ENCODE data around the gene ATP8A2.
A peak's percentile ranks its signal among the peaks of the same experiment; 100 is the strongest.

Gene ATP8A2

DNA sequence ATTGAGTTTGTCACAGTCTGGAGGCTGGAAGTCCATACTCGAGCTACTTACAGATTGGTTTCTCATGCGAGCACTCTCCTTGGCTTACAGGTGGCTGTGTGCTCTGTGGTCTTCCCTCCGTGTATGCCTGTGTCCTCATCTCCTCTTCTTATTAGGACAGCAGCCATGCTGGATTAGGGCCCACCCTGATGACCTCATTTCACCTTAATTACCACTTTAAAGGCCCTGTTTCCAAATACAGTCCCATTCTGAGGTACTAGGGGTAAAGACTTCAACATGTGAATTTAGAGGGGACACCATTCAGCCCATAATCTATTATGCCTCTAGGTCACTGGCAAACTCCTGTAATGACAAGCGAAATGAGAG, 639.4 kb downstream of the ATP8A2 start:
- DNase-seq (ENCODE audit: low read depth in 2 of 2), result no peak

DNA sequence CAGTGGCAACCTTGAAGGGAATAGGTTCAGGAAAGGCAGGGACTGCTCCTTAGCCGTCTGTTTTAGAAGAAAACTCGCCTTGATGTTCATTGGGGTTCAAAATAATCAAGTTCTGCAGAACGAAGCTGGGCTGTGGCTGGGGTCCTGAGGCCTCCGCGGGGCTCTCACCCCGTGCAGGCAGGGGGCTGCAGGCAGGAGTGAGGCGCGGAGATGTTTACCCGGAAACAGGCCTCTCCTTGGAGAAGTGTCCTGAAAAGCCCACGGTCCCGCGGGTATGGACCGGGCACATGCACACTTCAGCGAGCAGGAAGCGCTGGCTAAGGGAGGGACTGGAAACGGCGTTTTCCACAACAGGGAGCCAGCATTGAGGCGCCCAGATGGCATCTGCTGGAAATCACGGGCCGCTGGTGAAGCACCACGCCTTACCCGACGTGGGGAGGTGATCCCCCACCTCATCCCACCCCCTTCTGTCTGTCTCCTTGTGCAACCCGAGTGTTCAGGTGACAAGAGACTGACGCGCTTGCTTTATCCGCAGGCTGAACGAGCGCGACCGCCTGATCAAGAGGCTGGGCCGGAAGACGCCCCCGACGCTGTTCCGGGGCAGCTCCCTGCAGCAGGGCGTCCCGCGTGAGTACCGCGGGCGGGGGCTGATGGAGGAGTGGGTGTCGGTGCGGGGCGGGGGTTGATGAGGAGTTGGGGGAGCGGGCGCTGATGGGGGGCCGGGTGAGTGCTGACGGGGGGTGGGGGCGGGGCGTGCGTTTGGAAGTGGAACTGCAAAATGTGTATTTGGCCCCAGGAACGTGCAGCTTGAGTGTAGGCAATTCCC, 640.4 kb downstream of the ATP8A2 start:
- DNase-seq (ENCODE audit: low read depth in 2 of 2), result peak; percentile 38 to 39

DNA sequence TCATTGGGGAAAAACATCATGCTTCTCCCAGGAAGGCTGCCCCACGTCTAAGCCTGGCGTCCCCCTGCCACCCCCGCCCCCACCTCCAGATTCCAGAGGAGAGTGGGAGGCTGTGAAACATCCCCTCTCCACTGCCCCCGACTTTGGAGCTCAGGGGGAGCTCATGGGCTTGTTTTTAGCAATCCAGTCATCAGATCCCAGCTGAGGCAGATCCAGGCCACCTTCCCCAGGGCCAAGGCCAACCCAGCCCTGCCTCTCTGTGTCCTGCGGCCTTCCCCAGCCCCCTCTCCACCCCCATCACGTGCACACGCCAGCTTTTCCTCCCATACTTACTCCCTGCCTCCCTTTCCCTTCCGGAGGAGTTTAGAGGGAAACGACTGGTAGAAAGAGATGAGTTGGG, 641.2 kb downstream of the ATP8A2 start:
- DNase-seq (ENCODE audit: low read depth in 2 of 2), result no peak

DNA sequence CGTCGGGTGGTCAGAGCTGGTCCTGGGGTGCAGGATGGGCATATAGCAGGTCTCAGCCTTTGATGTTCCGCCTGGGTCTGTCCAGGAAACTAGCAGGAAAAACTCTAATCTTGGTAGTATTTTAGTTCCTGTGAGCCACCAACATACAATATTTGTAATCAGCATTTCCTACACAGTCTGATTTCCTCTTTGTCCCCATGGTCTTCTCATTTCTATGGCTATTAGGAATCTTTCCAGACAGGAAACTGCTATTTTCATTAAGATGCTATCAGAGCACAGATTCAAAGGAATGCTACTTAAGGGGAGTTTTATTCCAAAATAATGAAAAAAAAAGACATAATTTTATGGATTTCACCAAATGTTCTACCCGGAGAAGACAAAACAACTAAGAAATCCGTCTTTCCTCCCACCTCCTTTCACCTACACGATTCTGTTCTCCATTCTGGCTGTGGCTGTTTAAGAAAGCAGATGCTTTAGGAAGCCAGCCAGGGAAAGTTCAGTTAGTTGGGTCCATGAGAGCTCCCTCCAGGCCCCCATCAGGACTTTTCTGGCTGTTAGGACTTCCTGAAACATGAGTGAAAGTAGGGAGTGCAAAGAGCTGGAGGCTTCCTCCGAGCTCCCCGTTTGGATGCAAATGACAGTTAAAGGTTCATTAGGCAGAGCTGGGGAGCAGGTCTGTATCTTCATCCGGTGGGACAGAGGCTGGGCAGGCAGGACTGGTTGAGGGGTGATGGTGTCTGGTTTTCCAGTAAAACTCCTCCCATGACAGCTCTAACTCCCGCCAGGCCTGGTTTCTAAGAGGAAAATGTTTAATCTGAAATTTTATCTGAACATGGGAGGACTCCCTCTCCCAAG, 643.7 kb downstream of the ATP8A2 start:
- no peak for DNase-seq (ENCODE audit: low read depth in 2 of 2)

DNA sequence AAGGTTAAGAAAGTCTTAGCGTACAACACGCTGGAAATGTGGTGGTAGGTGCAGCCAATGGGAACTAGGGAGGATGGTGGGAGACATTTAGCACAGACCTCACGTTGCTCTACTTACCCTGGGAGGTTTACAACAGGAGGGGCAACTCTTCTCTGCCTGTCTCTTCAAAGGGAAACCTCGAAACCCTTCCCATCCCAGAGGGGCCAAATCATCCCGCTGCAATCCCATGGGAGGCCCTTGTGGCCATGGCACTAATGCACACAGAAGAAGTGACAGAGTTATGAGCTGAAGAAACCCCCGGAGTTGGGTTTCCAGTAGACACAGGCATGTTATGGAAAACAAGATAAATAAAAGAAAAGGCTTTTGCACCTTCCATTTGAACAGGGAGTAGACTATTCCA, 644.4 kb downstream of the ATP8A2 start:
- no peak for DNase-seq (ENCODE audit: low read depth in 2 of 2)

DNA sequence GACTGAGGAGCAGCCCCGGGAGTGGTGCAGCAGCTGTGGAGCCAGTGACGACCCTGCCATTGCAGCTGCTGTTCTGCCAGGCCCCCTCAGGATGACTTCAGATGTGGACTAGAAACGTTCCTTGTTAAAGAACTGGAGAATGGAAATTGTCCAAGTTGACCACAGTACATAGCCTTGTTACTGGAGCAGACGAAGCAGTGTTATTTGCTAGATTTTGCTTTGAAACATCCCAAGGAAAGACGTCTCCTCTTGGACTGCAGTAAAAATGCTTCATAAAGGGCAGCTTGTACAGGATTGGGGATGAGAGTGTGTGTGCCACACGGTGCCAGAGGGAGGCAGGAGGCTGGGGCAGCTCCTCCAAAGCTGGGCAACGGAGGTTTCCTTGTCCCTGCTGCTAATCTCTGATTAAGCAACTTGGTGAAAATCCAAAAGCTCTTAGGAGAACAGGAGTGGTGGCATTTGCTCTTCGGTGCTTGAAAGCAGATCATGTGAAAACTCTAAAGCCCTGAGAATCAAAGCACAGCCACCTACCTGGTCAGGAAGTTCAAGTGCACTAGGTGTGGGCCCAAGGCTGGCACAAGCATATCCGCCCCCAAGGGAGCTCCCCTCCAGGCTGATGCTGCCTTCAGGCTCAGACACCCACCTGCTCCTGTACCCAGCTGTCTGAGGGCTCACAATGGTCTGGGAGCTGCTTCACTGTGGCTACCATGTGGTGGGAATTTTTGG, 645.6 kb downstream of the ATP8A2 start:
- no peak for DNase-seq (ENCODE audit: low read depth in 2 of 2)

DNA sequence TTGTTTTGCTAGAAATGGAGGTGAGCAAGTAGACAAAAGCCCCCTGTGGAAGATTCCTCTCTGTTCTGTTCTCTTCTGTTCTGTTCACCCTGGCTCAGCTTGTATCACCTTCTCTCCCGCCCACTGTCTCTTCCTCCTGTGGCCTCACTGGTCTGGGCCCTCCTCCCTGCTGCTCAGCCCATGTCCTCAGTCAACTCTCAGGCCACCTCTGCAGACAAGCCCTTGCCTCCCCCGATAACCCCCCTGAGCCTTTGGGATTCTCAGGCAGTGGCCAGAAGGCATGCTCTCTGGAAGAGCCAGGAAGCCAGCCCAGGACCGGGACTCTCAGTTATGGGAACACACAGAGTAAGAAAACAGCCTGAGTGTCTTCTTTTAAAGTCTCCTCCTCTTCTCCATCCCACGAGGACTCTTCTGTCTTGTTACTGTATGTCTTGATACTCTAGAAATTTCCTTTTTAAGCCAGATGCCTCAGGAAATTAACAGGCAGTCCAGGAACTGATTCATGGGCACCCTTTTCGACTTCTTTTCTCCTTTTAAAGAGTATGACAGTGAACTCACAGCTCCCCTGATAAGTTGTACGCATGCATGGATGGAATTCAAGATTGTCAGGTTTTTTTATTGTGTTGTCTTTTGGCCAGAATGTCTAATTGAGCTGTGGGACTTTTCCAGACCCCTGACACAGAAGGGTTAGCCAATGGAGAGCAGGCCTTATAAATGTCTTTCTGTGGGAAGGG, 646.3 kb downstream of the ATP8A2 start:
- no peak for DNase-seq (ENCODE audit: low read depth in 2 of 2)

DNA sequence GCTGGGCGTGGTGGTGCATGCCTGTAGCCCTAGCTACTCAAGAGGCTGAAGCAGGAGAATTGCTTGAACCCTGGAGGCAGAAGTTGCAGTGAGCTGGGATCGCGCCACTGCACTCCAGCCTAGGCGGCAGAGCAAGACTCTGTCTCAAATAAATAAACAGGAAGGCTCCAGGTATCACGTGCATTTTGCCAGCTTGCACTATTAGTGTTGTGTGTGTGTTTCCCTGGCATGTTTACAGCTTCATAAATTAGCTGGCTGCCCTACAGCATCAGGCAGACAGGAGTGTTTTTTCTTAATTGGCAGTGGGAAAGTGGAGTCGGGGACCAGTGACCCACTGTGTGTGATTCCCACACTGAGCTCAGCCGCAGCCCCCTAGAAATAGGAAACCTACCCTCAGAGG, 647.5 kb downstream of the ATP8A2 start:
- DNase-seq (ENCODE audit: low read depth in 2 of 2), result no peak

DNA sequence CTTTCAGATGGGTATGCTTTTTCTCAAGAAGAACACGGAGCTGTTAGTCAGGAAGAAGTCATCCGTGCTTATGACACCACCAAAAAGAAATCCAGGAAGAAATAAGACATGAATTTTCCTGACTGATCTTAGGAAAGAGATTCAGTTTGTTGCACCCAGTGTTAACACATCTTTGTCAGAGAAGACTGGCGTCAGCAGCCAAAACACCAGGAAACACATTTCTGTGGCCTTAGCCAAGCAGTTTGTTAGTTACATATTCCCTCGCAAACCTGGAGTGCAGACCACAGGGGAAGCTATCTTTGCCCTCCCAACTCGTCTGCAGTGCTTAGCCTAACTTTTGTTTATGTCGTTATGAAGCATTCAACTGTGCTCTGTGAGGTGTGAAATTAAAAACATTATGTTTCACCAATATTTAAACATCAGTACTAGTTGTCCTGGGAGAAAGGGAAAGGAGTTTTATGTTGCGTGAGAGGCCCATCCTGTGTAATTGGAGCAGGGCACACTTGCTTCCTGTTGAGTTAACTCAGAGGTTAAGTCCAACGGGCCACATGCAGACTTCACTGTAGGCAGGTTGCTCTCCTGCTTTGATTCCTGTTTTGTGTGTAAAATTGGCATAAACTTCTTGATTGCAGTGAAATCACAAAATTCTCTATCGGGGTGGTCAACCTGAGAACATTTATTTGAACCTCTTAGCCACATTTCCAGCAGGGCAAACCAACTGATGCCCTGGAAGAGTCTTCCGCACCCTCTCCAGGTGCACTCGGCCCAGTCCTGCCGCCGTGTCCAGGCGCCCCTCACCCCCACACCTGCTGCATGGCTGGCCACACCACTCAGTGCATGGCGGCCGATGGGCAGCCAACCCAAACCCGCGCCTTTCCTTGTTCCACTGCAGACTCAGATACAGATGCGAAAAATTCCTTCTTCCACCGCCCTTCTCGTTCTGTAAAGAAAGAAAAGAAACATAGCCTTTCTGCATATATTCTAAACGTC, 648.4 kb downstream of the ATP8A2 start:
- DNase-seq (ENCODE audit: low read depth in 2 of 2), result no peak

DNA sequence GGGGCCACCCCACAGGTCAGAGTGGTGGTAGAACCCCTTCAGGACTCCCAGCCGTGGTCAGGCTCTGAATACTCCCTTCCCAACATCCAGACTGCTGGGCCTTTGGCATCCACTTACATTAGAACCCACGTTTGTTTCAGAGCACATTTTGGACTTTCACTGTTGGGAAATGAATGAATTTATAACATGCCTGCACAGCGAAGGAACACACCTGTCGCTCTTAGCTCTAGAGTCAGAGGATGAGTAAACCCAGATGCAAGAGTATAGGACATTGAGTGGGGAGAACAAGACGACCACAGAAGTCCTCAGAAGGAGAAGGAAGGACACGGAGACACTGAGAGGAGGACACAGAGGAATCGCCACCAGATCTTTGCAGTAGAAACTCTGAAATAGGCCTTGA, 649.1 kb downstream of the ATP8A2 start:
- DNase-seq (ENCODE audit: low read depth in 2 of 2), result no peak

DNA sequence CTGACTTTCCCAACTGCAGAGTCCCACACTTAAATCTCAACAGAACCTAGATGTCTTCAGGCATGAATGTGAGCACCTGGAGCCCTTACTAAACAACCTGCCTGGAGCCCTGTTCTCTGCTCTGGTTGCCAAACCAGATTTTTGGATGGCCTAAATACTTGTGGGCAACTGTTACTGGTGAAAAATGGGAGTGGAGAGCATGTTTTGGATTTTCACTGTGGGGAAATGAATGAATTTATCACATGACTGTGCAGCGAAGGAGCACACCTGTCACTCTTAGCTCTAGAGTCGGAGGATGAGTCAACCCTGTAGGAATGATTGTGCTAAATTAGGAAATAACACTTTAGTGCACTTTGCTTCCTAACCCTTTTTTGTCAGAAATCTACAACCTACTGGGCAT, 649.7 kb downstream of the ATP8A2 start:
- no peak for DNase-seq (ENCODE audit: low read depth in 2 of 2)

DNA sequence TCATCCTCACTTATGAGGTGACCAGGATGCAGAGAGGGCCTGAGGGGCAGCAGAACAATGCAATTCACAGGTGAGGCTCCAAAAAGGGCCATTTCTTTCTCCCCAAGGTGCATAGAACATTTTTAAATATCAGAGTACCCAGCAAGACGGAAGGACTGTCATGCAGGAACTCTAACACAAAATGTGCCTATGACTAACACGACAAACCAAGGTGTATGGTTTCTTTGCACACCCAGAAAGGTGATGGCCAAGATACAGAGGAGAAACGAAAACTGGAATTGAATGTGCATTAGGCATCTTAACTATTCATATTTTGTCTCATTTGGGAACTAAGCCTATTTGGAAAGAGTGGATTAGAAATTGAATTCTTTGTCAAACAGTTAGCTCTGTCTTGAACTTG, 650.2 kb downstream of the ATP8A2 start:
- DNase-seq (ENCODE audit: low read depth in 2 of 2), result no peak

DNA sequence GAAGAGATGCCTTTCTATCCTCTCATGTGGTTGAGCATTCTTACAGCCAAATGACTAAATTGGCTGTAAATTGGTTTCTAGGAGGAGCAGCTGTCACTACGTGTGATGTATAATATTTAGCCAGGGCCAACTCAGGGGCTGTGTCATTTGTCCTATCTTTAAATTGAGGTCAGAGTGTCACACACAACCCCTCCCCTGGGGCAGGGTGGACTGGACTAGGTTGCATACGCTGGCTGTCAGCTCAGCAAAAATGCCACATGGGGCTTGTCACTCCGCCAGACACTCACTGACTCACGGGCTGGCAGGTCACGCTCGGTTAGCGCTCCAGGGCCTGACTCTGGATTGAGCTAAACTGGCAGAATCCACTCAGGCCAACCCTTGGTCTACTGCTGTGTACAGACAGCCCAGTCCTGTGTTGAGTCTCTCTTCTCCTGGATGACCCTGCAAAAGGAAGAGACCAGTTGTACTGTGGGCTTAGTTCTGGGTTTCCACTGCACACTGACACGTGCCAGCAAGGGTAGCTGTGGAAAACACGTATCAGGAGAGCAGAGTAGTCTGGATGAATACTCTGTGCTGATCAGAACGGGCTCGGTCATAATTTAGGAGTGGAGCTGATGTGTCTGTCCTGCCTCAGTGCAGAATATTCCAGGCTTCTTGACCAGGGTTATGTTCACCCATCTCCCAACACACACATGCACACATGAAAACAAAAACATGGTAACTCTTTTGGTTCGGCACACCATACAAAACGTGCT, 650.9 kb downstream of the ATP8A2 start:
- DNase-seq (ENCODE audit: low read depth in 2 of 2), result no peak

DNA sequence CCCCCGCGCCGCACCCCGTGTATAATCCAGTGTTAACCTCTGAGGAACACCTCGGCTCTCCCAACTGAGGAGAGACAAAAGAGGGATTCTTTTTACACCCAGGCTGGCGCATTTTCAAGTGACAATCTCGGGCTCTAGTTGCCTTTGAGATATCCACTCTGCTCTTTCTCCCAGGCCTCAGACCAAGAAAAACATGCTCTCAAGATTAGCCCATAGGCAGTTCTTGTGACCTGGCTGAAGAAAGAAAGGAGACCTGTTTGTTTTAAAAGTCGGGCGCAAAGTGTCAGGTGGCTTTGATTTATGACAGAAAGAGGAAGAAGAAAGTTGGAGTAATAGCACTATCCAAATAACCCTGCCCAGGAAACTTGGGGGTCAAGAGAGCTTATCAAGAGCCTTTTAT, 652.8 kb downstream of the ATP8A2 start:
- DNase-seq (ENCODE audit: low read depth in 2 of 2), result no peak

DNA sequence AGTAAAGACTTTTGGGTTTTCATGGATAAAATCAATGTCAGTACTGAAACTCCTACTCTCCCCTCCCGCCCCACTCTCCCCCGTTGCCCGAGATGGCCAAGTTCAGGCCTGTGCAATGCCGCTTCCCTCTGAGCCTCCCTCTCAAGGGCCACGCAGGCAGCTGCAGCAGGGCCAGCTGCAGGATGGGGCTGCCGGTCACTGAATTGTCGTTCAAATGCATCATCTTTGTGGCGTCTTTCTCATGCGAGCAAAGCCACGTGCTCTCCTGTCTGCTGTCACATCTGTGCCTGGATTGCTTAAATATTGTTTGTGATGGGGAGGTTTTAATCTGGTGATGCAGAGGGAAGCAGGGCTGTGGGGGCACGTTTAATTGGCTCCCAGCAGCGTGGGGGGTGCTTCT, 653.4 kb downstream of the ATP8A2 start:
- DNase-seq (ENCODE audit: low read depth in 2 of 2), result no peak

DNA sequence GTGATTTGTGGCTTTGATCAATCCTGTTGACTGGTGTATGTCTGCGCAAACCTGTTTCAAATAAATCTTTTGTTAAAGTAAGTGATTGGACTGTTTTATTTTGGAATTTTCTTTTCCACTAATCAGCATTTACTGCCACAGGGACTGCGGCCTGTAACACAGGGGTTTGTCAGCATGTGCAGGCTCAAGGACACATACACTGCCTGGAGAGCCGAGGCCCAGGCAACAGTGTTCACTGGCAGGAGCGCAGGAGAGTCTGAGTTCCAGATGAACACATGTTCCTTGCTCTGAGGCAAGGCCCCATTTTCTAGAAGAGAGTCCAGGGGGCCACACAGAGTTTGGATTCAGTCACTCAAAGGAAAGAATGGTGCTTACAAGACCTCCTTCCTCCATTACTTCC, 654.0 kb downstream of the ATP8A2 start:
- DNase-seq (ENCODE audit: low read depth in 2 of 2), result no peak

DNA sequence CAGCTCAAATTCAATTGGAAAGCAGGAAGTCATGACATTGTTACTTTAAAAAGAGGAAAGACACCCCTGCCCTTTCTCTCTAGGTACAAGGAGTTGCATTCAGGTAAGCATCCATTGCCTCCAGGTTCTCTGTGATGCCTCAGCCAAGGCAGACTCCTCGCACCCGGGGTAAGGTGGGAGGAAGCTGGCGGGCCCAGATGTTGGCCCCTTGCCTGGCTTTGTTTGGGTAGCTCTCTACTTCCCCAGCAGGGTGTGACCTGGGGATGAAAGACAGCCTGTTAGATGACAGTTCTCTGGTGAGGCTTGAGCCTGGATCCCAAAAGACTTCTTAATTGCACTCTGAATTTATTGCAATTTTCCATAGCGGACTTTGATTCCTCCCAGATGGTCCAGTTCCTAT, 654.4 kb downstream of the ATP8A2 start:
- DNase-seq (ENCODE audit: low read depth in 2 of 2), result no peak

DNA sequence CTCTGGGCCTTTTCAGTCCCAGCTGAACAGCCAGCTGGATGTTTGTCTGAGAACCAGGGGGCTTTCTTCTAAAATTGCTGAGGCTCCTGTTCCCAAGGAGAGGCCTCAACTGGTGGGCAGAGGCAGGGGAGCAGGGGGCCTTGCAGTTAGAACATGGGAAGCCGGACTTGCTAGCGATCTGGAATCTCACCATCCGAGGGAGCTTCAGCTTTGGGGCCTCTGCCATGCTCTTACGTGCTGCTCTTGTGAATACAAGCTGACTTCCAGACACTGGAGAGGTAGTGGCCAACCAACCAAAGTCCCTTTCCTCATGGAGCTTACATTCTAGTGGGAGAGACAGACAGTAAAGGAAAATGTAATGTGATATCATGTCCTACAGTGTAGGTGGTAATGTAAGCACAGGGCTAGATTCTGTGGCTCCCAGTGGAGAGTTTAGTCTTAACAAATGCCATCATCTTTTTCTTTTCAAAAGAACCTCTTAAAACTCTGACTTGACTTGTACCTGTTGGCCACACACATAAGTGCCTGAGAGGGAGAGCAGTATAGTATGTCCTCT, 657.9 kb downstream of the ATP8A2 start:
- no peak for DNase-seq (ENCODE audit: low read depth in 2 of 2)

DNA sequence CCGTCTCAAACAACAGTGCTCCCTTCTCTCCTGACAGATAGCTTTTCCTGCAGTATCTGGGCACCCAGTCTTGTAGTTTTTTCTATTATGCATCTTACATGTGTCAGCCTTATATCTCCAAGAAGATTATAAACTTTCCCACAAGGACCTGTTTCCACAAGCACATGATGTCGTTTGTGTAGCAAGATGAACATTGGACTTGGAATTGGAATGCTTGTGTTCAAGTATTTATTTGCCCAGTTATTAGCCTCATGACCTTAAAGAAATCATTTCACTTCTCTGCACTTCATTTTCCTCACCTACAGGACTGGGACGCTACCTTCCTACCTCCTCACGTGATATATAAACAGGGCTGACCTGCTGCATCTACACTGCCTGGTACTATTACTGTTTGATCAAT, 658.6 kb downstream of the ATP8A2 start:
- no peak for DNase-seq (ENCODE audit: low read depth in 2 of 2)

DNA sequence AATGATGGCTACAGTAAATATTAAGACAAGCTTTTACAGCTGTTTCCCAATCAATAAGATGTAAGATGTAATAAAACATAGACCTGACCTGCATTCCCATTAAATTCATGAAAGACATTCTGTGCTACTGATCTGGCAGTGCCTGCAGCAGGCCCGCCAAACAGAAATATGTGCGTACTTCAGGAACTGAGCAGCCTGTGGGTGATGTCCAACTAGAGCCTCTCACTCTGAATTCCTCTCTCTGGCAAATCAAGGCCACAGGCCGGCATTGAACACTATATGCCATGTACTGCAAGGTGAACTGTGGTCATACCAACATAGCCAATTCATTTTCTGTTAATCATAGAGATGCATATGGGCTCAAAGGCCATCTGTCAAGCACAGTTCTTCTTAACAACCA, 662.2 kb downstream of the ATP8A2 start:
- no peak for DNase-seq (ENCODE audit: low read depth in 2 of 2)

All from stimulated activated CD8-positive, alpha-beta memory T cell treated with anti-CD3 and anti-CD28 coated beads, Interleukin-15, amount 100 ng/mL, for 4 hours (primary cell).